Rectal smooth muscle tissue (tissue), 1 donor: Measurements from ENCODE around the gene KRTAP4-16.
"Not testable (repeated sequence)": the region's sequence is repeated elsewhere in the genome, so short reads cannot be mapped to it uniquely, and the experiment has no call there.

ENCODE experiments used
- H3K27ac ChIP-seq: one replicate; pipeline ENCODE4 v1.7.0; 2013; ENCODE audit warnings: low read depth, low read length, inconsistent platforms
- H3K27me3 ChIP-seq: one replicate; pipeline ENCODE4 v1.7.0; 2013; ENCODE audit warnings: low read length; ENCODE audit not compliant: control insufficient read depth, insufficient read depth
- H3K36me3 ChIP-seq: one replicate; pipeline ENCODE4 v1.7.0; 2013; ENCODE audit warnings: low read length; ENCODE audit not compliant: control insufficient read depth, insufficient read depth
- H3K4me1 ChIP-seq: one replicate; pipeline ENCODE4 v1.7.0; 2013; ENCODE audit warnings: low read length; ENCODE audit not compliant: control insufficient read depth, insufficient read depth
- H3K4me3 ChIP-seq: one replicate; pipeline ENCODE4 v1.7.0; 2013; ENCODE audit warnings: low read length
- H3K9ac ChIP-seq: one replicate; pipeline ENCODE4 v1.7.0; 2013; ENCODE audit warnings: low read length

KRTAP4-16 gene

GRCh38 chr17:41111151-41111885, 9.3 kb upstream of the KRTAP4-16 start:
- Histone ChIP-seq H3K4me1 (no peaks in the 10 kb centered on the region), H3K27me3 (peaks cover 2% of the 10 kb centered on the region), H3K9ac (no peak overlapping the region), H3K4me3 (no peak overlapping the region), H3K36me3 (no peaks in the 10 kb centered on the region), H3K27ac (no peak overlapping the region)

DNA sequence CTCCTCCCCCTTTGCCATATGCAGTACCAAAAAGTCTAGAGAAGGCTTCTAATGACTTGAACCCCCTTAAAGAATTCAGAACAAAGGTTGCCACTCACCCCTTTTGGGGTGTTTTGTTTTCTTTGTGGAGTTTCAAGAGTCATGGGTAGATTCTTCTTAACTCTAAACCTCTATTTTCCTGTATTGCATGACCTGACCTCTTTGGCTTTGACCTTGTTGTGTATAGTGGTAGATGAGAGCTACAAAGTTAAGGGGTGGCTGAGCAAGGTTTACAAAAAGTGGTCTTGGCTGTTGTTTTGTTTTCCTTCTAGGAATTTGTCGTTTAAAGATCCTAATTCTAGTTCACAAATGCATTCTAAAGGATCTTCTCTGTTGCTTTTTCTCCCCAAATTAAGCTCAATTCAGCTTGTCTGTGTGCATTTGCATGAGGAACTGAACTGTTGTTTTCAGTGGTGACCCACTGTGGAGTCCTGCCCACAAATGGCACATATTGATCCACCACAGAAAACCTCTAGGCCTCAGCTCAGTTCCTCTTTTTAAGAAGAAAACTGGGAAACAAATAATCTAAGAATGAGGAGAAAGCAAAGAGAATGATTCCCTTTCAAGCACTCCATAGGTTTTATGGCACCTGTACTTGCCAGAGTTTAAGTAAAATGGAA, 6.8 kb upstream of the KRTAP4-16 start:
- not testable (repeated sequence) for H3K36me3 ChIP-seq, H3K9ac ChIP-seq, H3K4me3 ChIP-seq, H3K27ac ChIP-seq, H3K27me3 ChIP-seq, H3K4me1 ChIP-seq

DNA sequence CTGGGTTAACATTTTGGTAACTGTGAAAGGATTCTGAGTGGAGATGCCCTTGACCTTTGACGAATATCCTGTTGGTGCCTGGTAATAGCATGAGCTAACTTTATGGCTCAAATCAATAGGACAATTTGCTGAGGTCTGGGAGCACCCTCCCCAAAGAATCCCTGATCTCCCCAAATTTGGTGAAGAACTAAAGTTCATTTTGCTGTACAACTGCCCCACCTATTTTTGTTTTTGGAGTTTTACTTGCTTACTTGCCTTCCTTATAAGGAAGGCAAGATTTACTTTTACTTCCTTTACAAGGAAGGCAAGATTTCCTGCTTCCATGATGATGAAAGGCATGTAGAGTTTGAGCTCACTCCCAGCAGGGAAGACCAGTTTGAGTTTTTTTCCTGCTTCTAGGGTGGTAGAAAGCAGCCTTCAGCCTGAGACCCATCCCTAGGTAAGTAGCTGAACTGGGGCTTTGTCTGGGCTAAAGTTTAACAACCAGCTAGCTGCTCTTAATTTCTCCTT, 6.0 kb upstream of the KRTAP4-16 start:
- no peaks in the 10 kb centered on the region for H3K4me1 ChIP-seq

GRCh38 chr17:41105347-41105746, 3.3 kb upstream of the KRTAP4-16 start, which contains the start of gene KRTAP4-9:
TSS of gene KRTAP4-9 (plus strand) at chr17:41105389. CDS start at chr17:41105389, 0 bp downstream.
- not testable (repeated sequence) for H3K9ac ChIP-seq

More for the DNA sequence above, 6.0 kb upstream of the KRTAP4-16 start:
- Histone ChIP-seq H3K36me3 (no peaks in the 10 kb centered on the region), H3K4me3 (no peak overlapping the region), H3K27me3 (peaks cover 2% of the 10 kb centered on the region), H3K27ac (no peak overlapping the region), H3K9ac (no peak overlapping the region)

DNA sequence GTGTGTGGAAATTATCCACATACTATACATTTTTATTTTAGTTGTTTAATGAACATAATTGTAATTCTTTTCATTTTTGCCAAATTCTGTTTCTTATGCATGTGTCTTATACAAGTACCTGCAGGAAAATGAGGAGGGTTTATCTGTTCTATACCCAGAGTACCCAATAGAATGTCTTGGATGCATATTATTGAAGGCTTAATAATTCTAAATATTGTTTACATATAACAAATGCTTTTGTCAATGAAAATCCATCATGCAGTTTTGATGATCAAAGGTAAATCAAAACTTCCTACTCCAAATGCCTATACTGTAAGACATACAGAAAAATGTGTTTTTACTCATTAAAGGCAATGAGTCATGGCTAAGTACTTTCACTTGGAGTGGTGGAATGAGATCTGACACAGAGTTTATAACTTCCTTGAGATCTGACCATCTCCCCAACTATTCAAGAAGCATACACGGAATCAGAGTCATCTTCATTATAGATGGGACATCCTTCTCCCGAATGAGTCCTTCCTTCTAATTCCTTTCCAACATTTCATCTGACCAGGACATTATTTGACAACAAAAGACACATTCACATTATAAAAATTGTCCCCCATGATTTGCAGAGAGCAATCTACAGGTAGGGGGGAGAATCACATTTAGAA, 2.5 kb upstream of the KRTAP4-16 start:
- H3K27me3 ChIP-seq, H3K27ac ChIP-seq, H3K9ac ChIP-seq, H3K36me3 ChIP-seq, H3K4me3 ChIP-seq, H3K4me1 ChIP-seq: not testable (repeated sequence)

More at GRCh38 chr17:41105347-41105746, 3.3 kb upstream of the KRTAP4-16 start, which contains the start of gene KRTAP4-9:
- H3K4me3 ChIP-seq, H3K27ac ChIP-seq, H3K4me1 ChIP-seq, H3K27me3 ChIP-seq, H3K36me3 ChIP-seq: not testable (repeated sequence)

- Histone ChIP-seq H3K36me3 (no peaks in the 10 kb centered on the region), H3K27me3 (peaks cover 2% of the 10 kb centered on the region), H3K9ac (no peak overlapping the region), H3K27ac (no peak overlapping the region), H3K4me1 (no peaks in the 10 kb centered on the region), H3K4me3 (no peak overlapping the region)
Measured at GRCh38 chr17:41103896-41104295, 1.9 kb upstream of the KRTAP4-16 start.

- H3K36me3 ChIP-seq, H3K4me3 ChIP-seq, H3K27me3 ChIP-seq, H3K27ac ChIP-seq, H3K9ac ChIP-seq, H3K4me1 ChIP-seq: not testable (repeated sequence)
Measured at GRCh38 chr17:41099682-41100480, 2.1 kb downstream of the KRTAP4-16 start.

GRCh38 chr17:41098481-41098880, 3.5 kb downstream of the KRTAP4-16 start:
- Histone ChIP-seq H3K27me3 (no peaks in the 10 kb centered on the region), H3K27ac (no peak overlapping the region), H3K4me3 (no peak overlapping the region)

DNA sequence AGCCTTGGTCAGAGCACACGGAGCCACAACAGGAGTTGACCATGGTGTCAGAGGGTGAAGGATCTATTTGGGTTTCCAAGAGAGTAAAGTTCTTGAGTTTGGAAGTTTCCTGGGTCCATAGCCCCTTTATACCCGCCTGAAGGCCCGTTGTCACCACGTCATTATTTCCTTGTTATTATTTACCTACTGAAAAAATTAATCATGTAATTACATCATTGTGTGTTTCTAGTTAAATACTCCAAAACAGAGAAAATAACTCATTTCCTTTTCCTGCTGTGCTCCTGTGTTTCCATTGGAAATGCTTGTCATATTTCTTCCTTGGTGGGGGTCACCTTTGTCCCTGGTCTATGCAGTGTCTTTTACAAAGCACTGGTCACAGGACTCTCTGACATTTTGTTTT, 4.0 kb downstream of the KRTAP4-16 start, which contains the start of gene KRTAP4-8:
Gene KRTAP4-8, minus strand, starts transcription at position 101 of the 400 bp plus-strand sequence. Its CDS starts 58 bp downstream, at position 43.
- H3K4me3 ChIP-seq: no peak within 1 kb of the TSS
- no peaks in the 10 kb centered on the region for H3K27me3 ChIP-seq
- H3K9ac ChIP-seq: no peak within 1 kb of the TSS
- H3K4me1 ChIP-seq: no peaks in the 10 kb centered on the region
- no peaks in the 10 kb centered on the region for H3K36me3 ChIP-seq
- H3K27ac ChIP-seq: no peak within 1 kb of the TSS

More at GRCh38 chr17:41098481-41098880, 3.5 kb downstream of the KRTAP4-16 start:
- H3K9ac ChIP-seq: no peak overlapping the region
- no peaks in the 10 kb centered on the region for H3K4me1 ChIP-seq
- no peaks in the 10 kb centered on the region for H3K36me3 ChIP-seq

DNA sequence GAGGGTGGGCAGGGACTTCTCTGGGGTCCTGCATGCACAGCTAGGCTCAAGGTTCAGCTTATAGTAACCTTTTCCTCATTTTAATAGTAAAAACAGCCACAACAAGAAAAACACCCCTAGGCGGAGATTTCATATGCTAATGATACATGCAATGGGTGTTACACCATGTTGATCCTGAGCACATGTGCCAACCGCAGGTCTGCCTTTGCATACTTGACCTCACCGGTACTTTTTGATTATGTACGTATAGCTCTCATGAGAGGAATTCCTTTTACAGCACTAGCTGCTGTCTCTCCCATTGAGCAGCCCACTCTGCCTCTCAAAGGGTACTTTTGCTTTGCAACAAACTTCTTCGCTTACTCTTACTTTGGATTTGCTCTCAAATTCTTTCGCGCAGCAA, 6.0 kb downstream of the KRTAP4-16 start:
- H3K4me3 ChIP-seq: no peak overlapping the region
- no peak overlapping the region for H3K27ac ChIP-seq
- no peak overlapping the region for H3K9ac ChIP-seq
- H3K4me1 ChIP-seq: no peaks in the 10 kb centered on the region
- H3K36me3 ChIP-seq: no peaks in the 10 kb centered on the region
- no peaks in the 10 kb centered on the region for H3K27me3 ChIP-seq

- H3K27ac ChIP-seq, H3K36me3 ChIP-seq, H3K4me3 ChIP-seq, H3K9ac ChIP-seq, H3K27me3 ChIP-seq, H3K4me1 ChIP-seq: not testable (repeated sequence)
Measured at GRCh38 chr17:41088760-41089352, 13.2 kb downstream of the KRTAP4-16 start.
